ENCODE measurements around the gene CARMIL1.

GRCh38 chr6:25596928-25597818 lies 318.0 kb downstream of the CARMIL1 start:
- TF ChIP-seq GATA2 (IDR thresholded peaks at IDR 0.05; ENCODE audit: low read depth, low read length): no peak
- TF ChIP-seq GATA3 (IDR thresholded peaks at IDR 0.05; ENCODE audit: low read depth, low read length): no peak

All from SH-SY5Y (cell line).